SKM-1 (cell line): ENCODE measurements around the gene SLC2A13.
"Not testable (repeated sequence)": the region's sequence is repeated elsewhere in the genome, so short reads cannot be mapped to it uniquely, and the experiment has no call there.

Experiments used
- DNase-seq: peaks from one replicate; lab custom pipeline; 2025; ENCODE audit not compliant: unreplicated experiment; lab: John Stamatoyannopoulos, UW

Gene SLC2A13

DNA sequence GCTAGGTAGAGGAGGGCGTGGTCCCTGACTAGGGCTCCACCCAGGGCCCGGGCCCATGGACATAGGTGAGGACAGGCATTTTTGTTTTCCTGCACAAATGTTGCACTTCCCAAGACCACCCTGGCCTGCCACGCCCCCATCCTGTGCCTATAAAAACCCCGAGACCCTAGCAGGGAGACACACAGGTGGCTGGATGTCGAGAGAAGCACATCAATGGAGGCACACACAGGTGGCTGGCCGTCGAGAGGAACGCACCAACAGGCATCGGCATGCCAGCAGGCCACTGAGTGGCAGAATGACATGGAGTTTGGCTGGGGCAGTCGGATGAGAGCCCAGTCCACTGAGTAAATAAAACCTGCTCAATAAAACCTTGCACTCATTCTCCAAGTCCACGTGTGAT, 328.4 kb downstream of the SLC2A13 start:
- DNase-seq, result no peak

DNA sequence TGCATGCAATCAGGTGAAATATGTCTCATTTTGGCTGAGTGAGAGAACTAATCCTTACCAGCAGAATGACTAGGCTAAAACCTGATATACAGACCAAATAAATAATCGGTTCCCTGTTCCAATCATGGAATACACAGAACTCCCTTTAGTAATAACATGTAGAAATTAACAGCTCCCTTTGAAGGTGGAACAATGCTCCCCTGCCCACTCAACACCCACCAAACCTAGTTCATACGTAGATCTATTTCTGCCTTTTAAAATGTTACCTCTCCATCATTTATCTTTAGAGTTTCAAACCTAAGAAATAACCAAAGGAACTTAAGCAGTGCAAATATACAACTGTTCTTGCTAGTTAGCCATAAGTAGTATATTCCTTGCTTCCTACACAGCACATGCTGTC, 332.6 kb downstream of the SLC2A13 start:
- no peak for DNase-seq

- no peak for DNase-seq
These were observed 333.0 kb downstream of the SLC2A13 start for GRCh38 chr12:39772821-39773259.

GRCh38 chr12:39771456-39771855, 334.4 kb downstream of the SLC2A13 start:
- DNase-seq, result no peak

DNA sequence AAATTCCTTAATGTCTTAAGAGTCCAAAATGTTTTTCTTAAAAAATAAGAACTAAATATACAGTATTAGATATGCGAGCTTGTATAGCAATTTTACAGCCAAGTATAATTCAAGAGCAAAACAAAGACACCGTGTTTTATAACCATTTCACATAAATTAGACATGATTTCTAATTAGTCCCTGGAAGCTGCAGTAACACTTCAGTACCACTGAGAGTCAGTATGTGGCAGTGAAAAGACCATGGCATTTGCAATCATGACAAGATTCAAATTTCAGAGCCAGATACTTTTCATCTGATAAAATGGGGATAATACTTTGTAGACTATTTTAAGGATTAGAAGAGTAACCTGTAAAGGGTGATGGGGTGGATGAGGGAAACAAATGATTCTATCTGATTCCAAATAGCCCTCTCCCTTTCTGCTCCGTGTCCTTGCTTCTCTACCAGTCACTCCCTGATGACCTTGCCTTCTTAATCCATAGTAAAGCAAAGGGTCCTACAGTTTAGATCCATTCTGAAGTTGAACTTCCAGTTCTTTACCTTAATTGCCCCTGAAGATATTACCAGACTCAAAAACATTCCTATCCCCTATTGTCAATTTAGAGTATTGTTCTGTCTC, 340.8 kb downstream of the SLC2A13 start:
- no peak for DNase-seq

DNA sequence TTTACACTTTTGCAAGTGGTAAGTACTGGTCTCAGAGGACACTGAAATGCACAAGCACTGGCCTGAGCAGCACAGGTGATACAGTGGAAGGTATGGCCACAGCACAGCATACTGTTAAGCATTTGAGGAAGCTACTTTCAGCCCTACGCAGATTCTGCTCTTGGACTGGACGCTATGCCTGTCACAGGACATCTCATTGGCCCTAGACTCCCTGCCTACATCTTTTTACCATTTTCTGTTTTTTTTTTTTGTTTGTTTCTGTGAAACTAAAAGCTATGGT, 342.1 kb downstream of the SLC2A13 start:
- no peak for DNase-seq

DNA sequence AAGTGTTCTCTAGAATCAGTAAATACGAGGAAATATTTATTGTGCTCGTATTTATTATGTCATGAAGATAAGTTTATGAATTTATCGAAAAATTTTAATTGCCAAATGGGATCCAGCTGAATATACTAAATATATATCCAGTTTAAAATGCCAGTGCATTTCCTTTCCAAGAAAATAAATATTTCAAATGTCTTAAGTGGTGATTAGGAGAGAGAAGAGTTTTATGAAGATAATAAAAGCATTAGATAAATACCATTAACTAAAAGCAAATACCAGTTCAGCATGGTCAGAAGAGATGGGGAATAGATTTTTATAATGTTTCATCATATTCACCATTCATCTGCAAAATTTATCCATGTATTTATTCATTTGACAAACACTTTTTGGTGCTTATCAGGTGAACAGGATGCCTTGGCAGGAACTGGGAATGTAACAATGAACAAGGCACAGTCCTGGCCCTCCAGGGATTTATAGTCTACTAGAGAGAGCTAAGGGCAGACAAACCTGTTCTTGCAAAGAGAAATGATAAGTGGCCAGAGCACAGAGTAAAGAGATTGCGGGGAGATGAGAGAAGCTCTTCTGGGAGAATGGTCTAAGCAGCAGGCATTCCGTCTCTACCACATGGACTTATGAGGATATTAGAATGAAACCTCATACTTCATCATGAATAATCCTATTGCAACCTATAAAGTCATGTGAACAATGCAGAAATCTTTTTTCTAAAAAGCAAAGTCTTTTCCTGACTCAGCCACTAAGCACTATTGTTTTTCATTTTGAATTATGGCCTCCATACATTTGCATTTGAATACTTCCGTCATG, 342.6 kb downstream of the SLC2A13 start:
- DNase-seq, result no peak

GRCh38 chr12:39755478-39755877, 350.4 kb downstream of the SLC2A13 start:
- DNase-seq, result no peak

DNA sequence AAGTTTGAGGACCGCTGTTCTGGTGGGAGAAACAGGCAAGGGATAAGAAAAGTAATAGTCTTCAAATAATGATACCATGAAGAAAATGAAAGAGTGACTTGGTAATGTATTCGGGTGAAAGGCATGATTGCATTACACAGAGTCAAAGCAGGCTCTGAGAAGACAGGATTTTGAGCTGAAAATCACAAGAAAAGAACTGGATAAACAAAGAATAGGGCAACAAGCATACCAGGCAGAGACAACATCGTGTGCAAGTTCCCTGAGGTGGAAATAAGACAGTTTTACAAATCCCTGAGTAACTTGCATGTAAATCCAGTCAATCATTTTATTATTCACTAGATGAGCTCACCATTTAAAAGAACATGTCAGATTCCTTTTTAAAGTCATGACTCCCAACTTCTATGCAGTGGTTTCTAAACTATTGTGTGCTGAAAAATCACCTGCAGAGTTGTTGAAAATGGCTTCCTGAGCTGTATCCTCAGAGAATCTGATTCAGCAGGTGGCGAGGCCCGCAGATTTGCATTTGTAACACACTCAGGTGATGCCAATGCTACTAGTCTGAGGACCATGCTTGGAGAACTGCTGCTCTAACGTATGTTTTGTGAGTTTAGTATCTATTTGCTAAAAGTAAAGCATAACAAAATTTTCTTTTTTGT, 353.3 kb downstream of the SLC2A13 start:
- no peak for DNase-seq

GRCh38 chr12:39746151-39746550, 359.7 kb downstream of the SLC2A13 start:
- DNase-seq, result not testable (repeated sequence)

DNA sequence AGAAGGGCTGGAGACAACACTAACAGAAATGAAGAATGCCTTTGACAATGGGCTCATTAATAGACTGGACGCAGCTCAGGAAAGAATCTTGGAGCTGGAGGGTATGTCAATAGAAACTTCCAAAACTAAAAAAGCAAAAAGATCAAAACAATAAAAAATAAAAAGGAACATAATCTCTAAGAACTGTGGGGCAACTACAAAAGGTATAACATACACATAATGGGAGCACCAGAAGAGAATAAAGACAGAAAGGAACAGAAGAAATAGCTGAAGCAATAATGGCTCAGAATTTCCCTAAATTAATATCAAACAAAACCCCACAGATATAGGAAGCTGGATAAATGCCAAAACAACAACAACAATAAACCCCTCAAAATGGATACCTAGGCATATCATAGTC, 362.2 kb downstream of the SLC2A13 start:
- no peak for DNase-seq

GRCh38 chr12:39736406-39736805, 369.5 kb downstream of the SLC2A13 start:
- no peak for DNase-seq

DNA sequence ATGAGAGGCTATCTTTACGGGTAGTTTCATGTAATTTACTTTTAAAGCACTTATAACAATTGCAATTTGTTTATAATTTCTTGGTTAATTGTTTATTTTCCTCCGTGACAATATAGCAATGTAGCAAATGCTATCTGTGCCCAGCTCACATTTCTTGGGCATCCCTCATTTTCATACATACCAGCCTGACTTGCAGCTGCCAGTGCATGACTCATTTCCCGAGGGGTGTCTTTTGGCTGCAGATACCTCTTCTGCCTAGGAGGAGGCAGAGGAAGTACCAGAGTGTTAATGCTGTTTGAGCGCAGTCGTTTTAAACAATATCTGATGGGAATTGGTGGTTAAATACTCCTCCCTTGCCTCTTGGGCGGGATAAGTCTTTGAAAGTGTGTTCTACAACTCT, 382.1 kb downstream of the SLC2A13 start:
- DNase-seq, result no peak

DNA sequence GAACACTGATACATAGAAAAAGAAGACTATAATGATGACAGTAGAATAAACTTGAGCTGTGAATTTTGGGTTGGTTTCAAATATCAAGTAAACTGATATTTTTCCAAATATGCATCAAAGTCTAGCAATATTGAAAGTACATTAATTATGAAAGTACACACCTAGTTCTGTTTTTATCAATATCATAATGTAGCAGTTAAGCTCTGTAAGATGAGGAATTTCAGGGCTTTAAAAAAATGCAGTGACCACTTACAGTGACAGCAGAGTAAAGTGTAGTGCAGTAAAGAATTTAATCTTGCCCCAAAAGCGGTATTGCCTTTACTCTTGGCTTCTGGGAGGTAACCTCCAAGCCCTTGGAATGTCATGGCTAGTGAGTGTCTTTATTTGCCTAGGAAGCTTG, 383.4 kb downstream of the SLC2A13 start:
- DNase-seq, result no peak

DNA sequence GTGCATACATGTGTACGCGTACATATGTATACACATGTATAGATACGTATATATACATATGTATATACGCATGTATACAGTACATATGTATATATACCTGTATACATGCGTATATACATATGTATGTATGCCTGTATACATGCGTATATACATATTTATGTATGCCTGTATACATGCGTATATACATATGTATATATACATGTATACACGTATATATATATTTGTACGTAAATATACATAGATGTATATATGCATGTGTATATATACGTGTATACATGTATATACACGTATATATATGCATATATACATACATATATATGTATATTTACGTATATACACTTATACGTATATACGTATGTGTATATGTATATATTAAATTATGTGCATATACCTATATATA, 392.3 kb downstream of the SLC2A13 start:
- no peak for DNase-seq

- no peak for DNase-seq
These were observed 393.5 kb downstream of the SLC2A13 start for GRCh38 chr12:39712334-39712733.
